H1 (cell line): Measurements from ENCODE around the gene CD300LF. TPM values are rescaled to one million over a fixed set of nuclear protein-coding genes. Genes with fewer than 3 reads are reported as not detected.

Experiments
- CTCF ChIA-PET: fragments of 300-600 bp; sonication (Branson Sonifier 250); formaldehyde crosslinking; loops from one replicate; lab custom pipeline; 2021; ENCODE audit not compliant: partially characterized antibody; lab: Charles Lee
- POLR2A ChIA-PET: fragments of 300-600 bp; sonication (Branson Sonifier 250); formaldehyde crosslinking; loops from one replicate; lab custom pipeline; 2021; ENCODE audit warnings: inconsistent platforms; ENCODE audit not compliant: partially characterized antibody; lab: Charles Lee
- DNase-seq, 2 experiments: peaks; one replicate each; pipeline versions ENCODE4 v3.0.0 to v3.0.0-alpha.2; 2010 to 2022; ENCODE audit warnings: low spot score in 2 of 2, low read depth in 1 of 2, mixed read lengths in 1 of 2
- FAIRE-seq: peaks from 2 replicates; lab custom pipeline; 2011; peaks lifted over from hg19 to GRCh38; lab: Jason Lieb, UNC
- H2AFZ ChIP-seq: 2 replicates; pipeline ENCODE4 v1.8.1; 2012; ENCODE audit warnings: low read length, inconsistent platforms
- H2AK5ac ChIP-seq: 2 replicates; pipeline ENCODE4 v1.6.1; 2013; ENCODE audit warnings: low read depth, low read length
- H2BK120ac ChIP-seq: replicated peaks from 2 replicates; pipeline ENCODE3; 2013; ENCODE audit warnings: low read depth, low read length, inconsistent platforms
- H2BK12ac ChIP-seq: 2 replicates; pipeline ENCODE4 v1.6.1; 2013; ENCODE audit warnings: low read depth, low read length
- H2BK15ac ChIP-seq: 2 replicates; pipeline ENCODE4 v1.6.1; 2013; ENCODE audit warnings: low read length
- H2BK20ac ChIP-seq: 2 replicates; pipeline ENCODE4 v1.6.1; 2013; ENCODE audit warnings: low read length
- H2BK5ac ChIP-seq: 2 replicates; pipeline ENCODE4 v1.6.1; 2013; ENCODE audit warnings: low read depth, low read length
- H3K14ac ChIP-seq: 2 replicates; pipeline ENCODE4 v1.6.1; 2013; ENCODE audit warnings: inconsistent platforms; ENCODE audit not compliant: insufficient read length
- H3K18ac ChIP-seq: 2 replicates; pipeline ENCODE4 v1.6.1; 2013; ENCODE audit warnings: low read length; ENCODE audit errors: extremely low read depth
- H3K23ac ChIP-seq: 2 replicates; pipeline ENCODE4 v1.6.1; 2013; ENCODE audit warnings: inconsistent platforms; ENCODE audit not compliant: insufficient read length
- H3K23me2 ChIP-seq: 2 replicates; pipeline ENCODE4 v1.6.1; 2013; ENCODE audit warnings: low read depth, low read length
- H3K27ac ChIP-seq: 2 replicates; pipeline ENCODE4 v1.6.1; 2011; ENCODE audit warnings: low read depth, low read length, inconsistent platforms
- H3K27me3 ChIP-seq, 4 experiments: replicated peaks in 1 of 4; 1 replicate in 1 of 4; 2 replicates in 3 of 4; pipeline versions ENCODE4 v1.6.1 to v1.8.1; 2011 to 2013; ENCODE audit warnings: low read length in 3 of 4, mild to moderate bottlenecking in 3 of 4, inconsistent platforms in 2 of 4, mixed read lengths in 2 of 4, moderate library complexity in 1 of 4; ENCODE audit not compliant: control insufficient read depth in 3 of 4, insufficient read depth in 3 of 4; ENCODE audit errors: extremely low read depth in 1 of 4
- H3K36me3 ChIP-seq, 4 experiments: 2 replicates each; pipeline versions ENCODE4 v1.6.1 to v1.8.1; 2011 to 2013; ENCODE audit warnings: mild to moderate bottlenecking in 4 of 4, low read length in 3 of 4, moderate library complexity in 2 of 4, control low read depth in 1 of 4, inconsistent platforms in 1 of 4; ENCODE audit not compliant: insufficient read depth in 4 of 4, control insufficient read depth in 2 of 4
- H3K4ac ChIP-seq: replicated peaks from 2 replicates; pipeline ENCODE3; 2013; ENCODE audit warnings: low read length, low read depth, mixed read lengths, inconsistent platforms; ENCODE audit not compliant: insufficient read length
- H3K4me1 ChIP-seq, 4 experiments: replicated peaks in 1 of 4; 1 replicate in 1 of 4; 2 replicates in 3 of 4; pipeline versions ENCODE4 v1.6.1 to v1.8.1; 2011 to 2013; ENCODE audit warnings: low read length in 3 of 4, inconsistent platforms in 2 of 4, mixed read lengths in 1 of 4; ENCODE audit not compliant: insufficient read depth in 4 of 4, control insufficient read depth in 3 of 4
- H3K4me2 ChIP-seq, 2 experiments: 2 replicates each; pipeline versions ENCODE4 v1.6.1 to v1.8.1; 2011 to 2013; ENCODE audit warnings: low read depth in 2 of 2, low read length in 2 of 2, control low read depth in 1 of 2, inconsistent platforms in 1 of 2, mild to moderate bottlenecking in 1 of 2; ENCODE audit not compliant: insufficient read depth in 1 of 2
- H3K4me3 ChIP-seq, 4 experiments: fragments of 200-600, 300-600 bp in 1 of 4; sonication (generic), shearing (Covaris generic), sonication (Bioruptor Twin) in 1 of 4; 2 replicates each; pipeline versions ENCODE4 v1.5.1 to v1.8.1; 2011 to 2016; ENCODE audit warnings: low read length in 4 of 4, low read depth in 3 of 4, control low read depth in 2 of 4, inconsistent platforms in 2 of 4, mild to moderate bottlenecking in 2 of 4, mixed read lengths in 1 of 4, moderate library complexity in 1 of 4; ENCODE audit not compliant: insufficient read depth in 2 of 4; ENCODE audit errors: extremely low read depth in 1 of 4
- H3K56ac ChIP-seq: replicated peaks from 2 replicates; pipeline ENCODE3; 2013; ENCODE audit warnings: low read depth, mild to moderate bottlenecking, mixed read lengths, low read length, inconsistent platforms; ENCODE audit not compliant: insufficient read length
- H3K79me1 ChIP-seq: 2 replicates; pipeline ENCODE4 v1.6.1; 2013; ENCODE audit warnings: low read depth, low read length, control low read depth
- H3K79me2 ChIP-seq, 2 experiments: 2 replicates each; pipeline versions ENCODE4 v1.6.1 to v1.8.1; 2012 to 2013; ENCODE audit warnings: low read length in 2 of 2, mild to moderate bottlenecking in 2 of 2, inconsistent platforms in 1 of 2; ENCODE audit not compliant: insufficient read depth in 2 of 2, control insufficient read depth in 1 of 2
- H3K9ac ChIP-seq, 4 experiments: replicated peaks in 1 of 4; 1 replicate in 1 of 4; 2 replicates in 3 of 4; pipeline versions ENCODE4 v1.6.1 to v1.8.1; 2011 to 2013; ENCODE audit warnings: low read depth in 3 of 4, low read length in 3 of 4, control low read depth in 2 of 4, mild to moderate bottlenecking in 2 of 4, moderate library complexity in 2 of 4, inconsistent platforms in 1 of 4; ENCODE audit errors: extremely low read depth in 1 of 4
- H3K9me3 ChIP-seq, 2 experiments: 2 replicates each; pipeline versions ENCODE4 v1.6.1 to v1.8.1; 2012 to 2013; ENCODE audit warnings: mild to moderate bottlenecking in 2 of 2, moderate library complexity in 2 of 2, control low read depth in 1 of 2, inconsistent platforms in 1 of 2, low read depth in 1 of 2, low read length in 1 of 2, mixed read lengths in 1 of 2; ENCODE audit not compliant: insufficient read depth in 2 of 2
- H4K20me1 ChIP-seq, 2 experiments: replicated peaks in 1 of 2; 2 replicates each; pipeline versions ENCODE3 to v1.8.1; 2011 to 2013; ENCODE audit warnings: inconsistent platforms in 2 of 2, low read length in 2 of 2, mild to moderate bottlenecking in 1 of 2; ENCODE audit not compliant: insufficient read depth in 2 of 2, control insufficient read depth in 1 of 2
- H4K5ac ChIP-seq: 2 replicates; pipeline ENCODE4 v1.6.1; 2013; ENCODE audit warnings: low read length, low read depth, mixed read lengths, inconsistent platforms; ENCODE audit not compliant: insufficient read length
- H4K8ac ChIP-seq: 2 replicates; pipeline ENCODE4 v1.8.0; 2013; ENCODE audit warnings: mild to moderate bottlenecking, moderate library complexity, low read length, inconsistent platforms; ENCODE audit not compliant: insufficient read depth; ENCODE audit errors: extremely low read depth
- H4K91ac ChIP-seq: replicated peaks from 2 replicates; pipeline ENCODE3; 2013; ENCODE audit warnings: low read length, mixed read lengths, inconsistent platforms; ENCODE audit not compliant: insufficient read length
- ATF2 ChIP-seq: IDR thresholded peaks from 2 replicates; pipeline ENCODE4 v1.6.1; 2012; ENCODE audit warnings: low read length, inconsistent platforms
- BACH1 ChIP-seq: IDR thresholded peaks from 2 replicates; pipeline ENCODE4 v1.6.1; 2012; ENCODE audit warnings: low read length, improper control_type of control experiment
- CBX5 ChIP-seq: fragments of 300-800, 300-1000 bp; sonication (generic); IDR thresholded peaks from 2 replicates; pipeline ENCODE4 v1.7.1; 2016; ENCODE audit warnings: antibody characterized with exemption, low read length, low read depth
- CEBPB ChIP-seq: IDR thresholded peaks from 2 replicates; pipeline ENCODE4 v1.6.1; 2012; ENCODE audit warnings: low read depth, low read length
- CREB1 ChIP-seq: IDR thresholded peaks from 2 replicates; pipeline ENCODE4 v1.6.1; 2012; ENCODE audit warnings: inconsistent platforms
- EZH2 ChIP-seq: fragments of 200-600 bp; sonication (generic); IDR thresholded peaks from 2 replicates; pipeline ENCODE4 v1.7.1; 2012; ENCODE audit warnings: low read depth, mild to moderate bottlenecking, moderate library complexity, low read length, inconsistent platforms; ENCODE audit not compliant: severe bottlenecking
- FOSL1 ChIP-seq: IDR thresholded peaks from 2 replicates; pipeline ENCODE4 v1.6.1; 2011; ENCODE audit warnings: mild to moderate bottlenecking, low read depth, low read length, moderate library complexity; ENCODE audit not compliant: insufficient read depth
- KDM5A ChIP-seq: fragments of 200-600 bp; IDR thresholded peaks from 2 replicates; pipeline ENCODE4 v1.7.1; 2012; ENCODE audit warnings: mild to moderate bottlenecking, low read length, inconsistent platforms, mixed read lengths
- POU5F1 ChIP-seq: IDR thresholded peaks from 2 replicates; pipeline ENCODE4 v1.6.1; 2011; ENCODE audit warnings: low read depth, mild to moderate bottlenecking, low read length, moderate library complexity
- ZNF274 ChIP-seq: IDR thresholded peaks from 2 replicates; pipeline ENCODE4 v1.7.0; 2012; ENCODE audit warnings: low read length, borderline replicate concordance; ENCODE audit errors: extremely low read depth
- WGBS, 2 experiments: shearing (Covaris generic) in 1 of 2; methylation state at CpG; one replicate each; pipeline versions ENCODE4 v1.1.6 to v1.1.7; 2013 to 2015; ENCODE audit warnings: low lambda C conversion rate in 2 of 2, mixed read lengths in 2 of 2, inconsistent platforms in 1 of 2, low coverage in 1 of 2, missing lambda C conversion rate in 1 of 2; ENCODE audit not compliant: insufficient replicate concordance in 2 of 2, insufficient coverage in 1 of 2, insufficient read length in 1 of 2; ENCODE audit errors: extremely low coverage in 1 of 2, missing lambda C conversion rate in 1 of 2; 5-methylcytosine and 5-hydroxymethylcytosine counted together
- polyA plus RNA-seq, 7 experiments: library from polyadenylated mRNA; depleted of rRNA in 3 of 7; stranded (reverse) in 5 of 7; unstranded in 2 of 7; fragments of >200 nt in 5 of 7; fragments of 200-250 nt in 2 of 7; gene quantifications; 1 replicate in 5 of 7; 2 replicates in 1 of 7; 4 replicates in 1 of 7; pipeline versions ENCODE4 v1.2.1 to v1.2.3, GENCODE V29; 2011 to 2013; ENCODE audit warnings: missing spikeins in 2 of 7, mixed read lengths in 2 of 7
- total RNA-seq: library from RNA; stranded (reverse); fragmentation: NEBNext Ultra II Directional; extraction: Animal tissue kit (Norgen Biotek cat#: 25700); gene quantifications from 2 replicates; pipeline ENCODE4 v1.2.1, GENCODE V29; 2021
- TF ChIP-seq, protein P1 (sequence below): IDR thresholded peaks from 2 replicates; pipeline ENCODE4 v1.6.1; 2012; ENCODE audit warnings: inconsistent platforms

The CD300LF gene
- total and polyA plus RNA-seq, 2 of the 8 experiments (the other 6 are each of a cell fraction or from before 2014, with no cell fraction given) = not detected

GRCh38 chr17:74750039-74750326 is 37.3 kb upstream of the CD300LF start:
- WGBS, 2 experiments = 73% methylated on average over 6 of the region's 6 CpGs; no CpG with 5 or more reads in 1 of the 2 experiments
- CTCF ChIA-PET = interaction anchor here (1.0 to 15.7 kb wide), 14 partner anchors 9 to 92 kb away, joined by 3 to 231 read pairs (median 4); partner anchors contain the start of genes NAT9 and RAB37
- no peaks in the 10 kb centered on the region for H3K27me3 ChIP-seq
- no peak for TF ChIP-seq POU5F1
- TF ChIP-seq CBX5 = no peak
- no peak for TF ChIP-seq CREB1
- TF ChIP-seq ATF2 = no peak
- TF ChIP-seq KDM5A = no peak
- TF ChIP-seq FOSL1 = no peak
- no peak for TF ChIP-seq CEBPB
- no peak for TF ChIP-seq BACH1
- no peak for TF ChIP-seq EZH2
- TF ChIP-seq, protein P1, sequence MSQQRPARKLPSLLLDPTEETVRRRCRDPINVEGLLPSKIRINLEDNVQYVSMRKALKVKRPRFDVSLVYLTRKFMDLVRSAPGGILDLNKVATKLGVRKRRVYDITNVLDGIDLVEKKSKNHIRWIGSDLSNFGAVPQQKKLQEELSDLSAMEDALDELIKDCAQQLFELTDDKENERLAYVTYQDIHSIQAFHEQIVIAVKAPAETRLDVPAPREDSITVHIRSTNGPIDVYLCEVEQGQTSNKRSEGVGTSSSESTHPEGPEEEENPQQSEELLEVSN = no peak
- no peak for TF ChIP-seq ZNF274

More at GRCh38 chr17:74750039-74750326, 37.3 kb upstream of the CD300LF start:
- no peak for DNase-seq
- H2AK5ac ChIP-seq = peak overlapping the region; percentile 40; the same call in 1 of the 2 replicates
- peaks cover 11% of the 10 kb centered on the region for H3K23me2 ChIP-seq
- H3K14ac ChIP-seq = no peak overlapping the region
- H4K91ac ChIP-seq = no peak overlapping the region
- H3K79me2 ChIP-seq = peaks cover 7 to 57% of the 10 kb centered on the region in 2 experiments; a peak in 3 of 4 replicates
- no peaks in the 10 kb centered on the region for H3K9me3 ChIP-seq
- H3K4me1 ChIP-seq = peaks cover 5 to 41% (median 23%) of the 10 kb centered on the region in 4 experiments
- no peak overlapping the region for H4K5ac ChIP-seq
- peak overlapping the region; percentile 56 to 91 (median 86) for H3K4me3 ChIP-seq
- H4K8ac ChIP-seq = no peak overlapping the region
- peak overlapping the region; percentile 79 to 96 for H3K4me2 ChIP-seq
- H2BK120ac ChIP-seq = no peak overlapping the region
- no peak overlapping the region for H3K4ac ChIP-seq
- 0 out of 2 replicates have a peak overlapping the region, but pooled peaks have one; percentile 32 for H2BK20ac ChIP-seq
- peaks cover 17% of the 10 kb centered on the region for H3K79me1 ChIP-seq
- H3K36me3 ChIP-seq = peaks cover 0 to 5% (median 0%) of the 10 kb centered on the region in 4 experiments; a peak in 1 of 8 replicates
- 0 out of 2 replicates have a peak overlapping the region, but pooled peaks have one; percentile 80 for H2BK12ac ChIP-seq
- no peak overlapping the region for H3K56ac ChIP-seq
- POLR2A ChIA-PET = interaction anchor here (0.6 to 9.3 kb wide), 14 partner anchors 8 to 651 kb away, joined by 3 to 70 read pairs (median 6); partner anchors contain the start of genes NAT9 and RAB37
- no peak overlapping the region for H3K18ac ChIP-seq
- peaks cover 19 to 30% of the 10 kb centered on the region in 2 experiments for H4K20me1 ChIP-seq
- no peak for FAIRE-seq
- no peak overlapping the region for H2BK15ac ChIP-seq
- H3K9ac ChIP-seq = peak overlapping the region in 3 of 4 experiments; percentile 25 to 73 (median 39); a peak in 5 of 7 replicates
- H2BK5ac ChIP-seq = no peak overlapping the region
- no peak overlapping the region for H2AFZ ChIP-seq
- H3K23ac ChIP-seq = no peak overlapping the region
- H3K27ac ChIP-seq = no peak overlapping the region
